Sigmoid colon (tissue), 7 donors: ENCODE data around the gene FABP6. TPM values are rescaled to one million over a fixed set of nuclear protein-coding genes. Genes with fewer than 3 reads are reported as not detected.

Experiments used
- DNase-seq: peaks from one replicate; pipeline ENCODE4 v3.0.0-alpha.2; 2019
- H3K27ac ChIP-seq, 4 donors: fragments of 200-600 bp; sonication (generic); one replicate each; pipeline ENCODE4 v1.5.1; 2016 to 2019; ENCODE audit warnings: mild to moderate bottlenecking in 1 of 4
- H3K27me3 ChIP-seq, 3 donors: fragments of 200-600 bp; sonication (generic); one replicate each; pipeline ENCODE4 v1.5.1; 2019; ENCODE audit warnings: mild to moderate bottlenecking in 1 of 3
- H3K36me3 ChIP-seq, 4 donors: fragments of 200-600 bp; sonication (generic); one replicate each; pipeline ENCODE4 v1.5.1; 2016 to 2019
- H3K4me1 ChIP-seq, 4 donors: fragments of 200-600 bp; sonication (generic); one replicate each; pipeline ENCODE4 v1.5.1; 2017 to 2019
- H3K4me3 ChIP-seq, 4 donors: fragments of 200-600 bp; sonication (generic); one replicate each; pipeline ENCODE4 v1.5.1; 2017 to 2019; ENCODE audit warnings: mild to moderate bottlenecking in 2 of 4, moderate library complexity in 1 of 4
- H3K9me3 ChIP-seq, 4 donors: fragments of 200-600 bp in 3 of 4; sonication (generic) in 3 of 4; one replicate each; pipeline versions ENCODE4 v1.5.1 to v1.6.1; 2013 to 2019
- CTCF ChIP-seq, 4 experiments: fragments of 450-650 bp in 3 of 4; fragments of 200-600 bp in 1 of 4; IDR thresholded peaks; one replicate each; pipeline ENCODE4 v1.5.1; 2016 to 2019; ENCODE audit warnings: antibody characterized with exemption in 4 of 4, mild to moderate bottlenecking in 3 of 4, moderate library complexity in 2 of 4
- EP300 ChIP-seq, 4 donors: sonication (generic); formaldehyde crosslinking; IDR thresholded peaks; one replicate each; pipeline ENCODE4 v1.6.1; 2017; ENCODE audit warnings: antibody characterized with exemption in 4 of 4
- POLR2A ChIP-seq, 2 donors: fragments of 450-650 bp; IDR thresholded peaks; one replicate each; pipeline ENCODE4 v1.6.1; 2016; ENCODE audit warnings: antibody characterized with exemption in 2 of 2, mild to moderate bottlenecking in 2 of 2, moderate library complexity in 2 of 2
- POLR2AphosphoS5 ChIP-seq, 4 donors: sonication (generic); formaldehyde crosslinking; IDR thresholded peaks; one replicate each; pipeline ENCODE4 v1.6.1; 2017; ENCODE audit warnings: antibody characterized with exemption in 4 of 4
- WGBS, 2 donors: extraction: QIAGEN DNeasy Blood & Tissue Kit; methylation state at CpG; one replicate each; pipeline ENCODE4 v1.1.7; 2013; 5-methylcytosine and 5-hydroxymethylcytosine counted together
- intact Hi-C: fragments of 100-400 bp; cut with DNase I; formaldehyde crosslinking; loops from one replicate; pipeline ENCODE4 v1.15.1; 2023
- polyA plus RNA-seq, 3 donors: library from polyadenylated mRNA; stranded (reverse); fragments of 200-250 nt; gene quantifications; one replicate each; pipeline ENCODE4 v1.2.3, GENCODE V29; 2013
- total RNA-seq, 4 donors: library from RNA; depleted of rRNA; stranded (reverse); fragments of >200 nt; gene quantifications; one replicate each; pipeline ENCODE4 v1.1.0, GENCODE V29; 2016
- donor health status: healthy with polysubstance abuse.
- donor health status: Bipolar disorder and iron deficiency.
- donor health status: healthy.

The FABP6 gene
- total and polyA plus RNA-seq, 7 donors: 0.50 to 2.1 (median 1.4) TPM; not detected in 4

GRCh38 chr5:160268121-160268520 is 38.8 kb downstream of the FABP6 start:
- H3K4me1 ChIP-seq: peaks cover 0 to 18% (median 0%) of the 10 kb centered on the region in 4 donors
- WGBS, 2 donors: 80 to 96% methylated on average over 5 of the region's 5 CpGs
- H3K9me3 ChIP-seq: no peaks in the 10 kb centered on the region
- no peak overlapping the region for H3K4me3 ChIP-seq
- TF ChIP-seq EP300 (IDR thresholded peaks at IDR 0.05) (no peak), POLR2A (IDR thresholded peaks at IDR 0.05) (no peak), POLR2AphosphoS5 (IDR thresholded peaks at IDR 0.05) (no peak), CTCF (IDR thresholded peaks at IDR 0.05) (no peak)
- H3K27ac ChIP-seq: no peak overlapping the region
- no peak for DNase-seq
- no peaks in the 10 kb centered on the region for H3K36me3 ChIP-seq
- intact Hi-C loops: no loop called here
- H3K27me3 ChIP-seq: no peaks in the 10 kb centered on the region

- TF ChIP-seq POLR2AphosphoS5 (IDR thresholded peaks at IDR 0.05) (peak in 2 of 4 donors; percentile 31 to 61), POLR2A (IDR thresholded peaks at IDR 0.05) (no peak)
- WGBS, 2 donors: 55 to 57% methylated on average over 10 of the region's 10 CpGs
- intact Hi-C loops: no loop called here
Measured at GRCh38 chr5:160269017-160269416, 39.7 kb downstream of the FABP6 start.

GRCh38 chr5:160270704-160271103 is 41.4 kb downstream of the FABP6 start:
- intact Hi-C loops: no loop called here
- TF ChIP-seq EP300 (IDR thresholded peaks at IDR 0.05): no peak
- no peak for TF ChIP-seq POLR2A (IDR thresholded peaks at IDR 0.05)
- no peak for TF ChIP-seq CTCF (IDR thresholded peaks at IDR 0.05)
- TF ChIP-seq POLR2AphosphoS5 (IDR thresholded peaks at IDR 0.05): no peak
- H3K9me3 ChIP-seq: no peaks in the 10 kb centered on the region
- no peak overlapping the region for H3K4me3 ChIP-seq
- H3K27me3 ChIP-seq: no peaks in the 10 kb centered on the region
- peak overlapping the region in 2 of 4 donors; percentile 17 to 24 for H3K27ac ChIP-seq
- no peaks in the 10 kb centered on the region for H3K36me3 ChIP-seq
- peaks cover 0 to 18% (median 0%) of the 10 kb centered on the region in 4 donors for H3K4me1 ChIP-seq
- WGBS, 2 donors: 19 to 56% methylated on average over 4 of the region's 4 CpGs
- no peak for DNase-seq

More at GRCh38 chr5:160269017-160269416, 39.7 kb downstream of the FABP6 start:
- Histone ChIP-seq H3K4me1 (peaks cover 0 to 18% (median 0%) of the 10 kb centered on the region in 4 donors), H3K36me3 (no peaks in the 10 kb centered on the region), H3K4me3 (no peak overlapping the region), H3K27me3 (no peaks in the 10 kb centered on the region), H3K27ac (peak overlapping the region in 3 of 4 donors; percentile 5 to 54 (median 28)), H3K9me3 (no peaks in the 10 kb centered on the region)
- peak; percentile 90 for DNase-seq

- 8 to 21% methylated on average over 8 of the region's 8 CpGs for WGBS, 2 donors
- no peak for DNase-seq
- no peaks in the 10 kb centered on the region for H3K27me3 ChIP-seq
- no peaks in the 10 kb centered on the region for H3K9me3 ChIP-seq
- peaks cover 0 to 18% (median 0%) of the 10 kb centered on the region in 4 donors for H3K4me1 ChIP-seq
- no peak overlapping the region for H3K4me3 ChIP-seq
- H3K36me3 ChIP-seq: no peaks in the 10 kb centered on the region
- TF ChIP-seq CTCF (IDR thresholded peaks at IDR 0.05) (no peak), POLR2AphosphoS5 (IDR thresholded peaks at IDR 0.05) (no peak), POLR2A (IDR thresholded peaks at IDR 0.05) (no peak), EP300 (IDR thresholded peaks at IDR 0.05) (no peak)
- peak overlapping the region in 1 of 4 donors; percentile 28 for H3K27ac ChIP-seq
- intact Hi-C loops: no loop called here
Measured at GRCh38 chr5:160271396-160271795, 42.1 kb downstream of the FABP6 start.

- no peaks in the 10 kb centered on the region for H3K27me3 ChIP-seq
- TF ChIP-seq POLR2A (IDR thresholded peaks at IDR 0.05) (no peak), CTCF (IDR thresholded peaks at IDR 0.05) (no peak), EP300 (IDR thresholded peaks at IDR 0.05) (no peak), POLR2AphosphoS5 (IDR thresholded peaks at IDR 0.05) (no peak)
- no peak for DNase-seq
- intact Hi-C loops: no loop called here
- H3K27ac ChIP-seq: peak overlapping the region in 1 of 4 donors; percentile 1
- H3K4me3 ChIP-seq: no peak overlapping the region
- 39 to 49% methylated on average over 6 of the region's 6 CpGs for WGBS, 2 donors
- H3K9me3 ChIP-seq: no peaks in the 10 kb centered on the region
- H3K4me1 ChIP-seq: peaks cover 0 to 18% (median 0%) of the 10 kb centered on the region in 4 donors
- no peaks in the 10 kb centered on the region for H3K36me3 ChIP-seq
Measured at GRCh38 chr5:160271836-160272235, 42.5 kb downstream of the FABP6 start.
